HS-27A (cell line): ENCODE results near the gene ZNF341.

ENCODE experiments used
- DNase-seq: peaks from one replicate; pipeline ENCODE4 v3.0.0-alpha.2; 2012; ENCODE audit warnings: low read depth, missing footprints

ZNF341 gene

GRCh38 chr20:33825340-33826269 lies 93.8 kb downstream of the ZNF341 start:
- DNase-seq: no peak

DNA sequence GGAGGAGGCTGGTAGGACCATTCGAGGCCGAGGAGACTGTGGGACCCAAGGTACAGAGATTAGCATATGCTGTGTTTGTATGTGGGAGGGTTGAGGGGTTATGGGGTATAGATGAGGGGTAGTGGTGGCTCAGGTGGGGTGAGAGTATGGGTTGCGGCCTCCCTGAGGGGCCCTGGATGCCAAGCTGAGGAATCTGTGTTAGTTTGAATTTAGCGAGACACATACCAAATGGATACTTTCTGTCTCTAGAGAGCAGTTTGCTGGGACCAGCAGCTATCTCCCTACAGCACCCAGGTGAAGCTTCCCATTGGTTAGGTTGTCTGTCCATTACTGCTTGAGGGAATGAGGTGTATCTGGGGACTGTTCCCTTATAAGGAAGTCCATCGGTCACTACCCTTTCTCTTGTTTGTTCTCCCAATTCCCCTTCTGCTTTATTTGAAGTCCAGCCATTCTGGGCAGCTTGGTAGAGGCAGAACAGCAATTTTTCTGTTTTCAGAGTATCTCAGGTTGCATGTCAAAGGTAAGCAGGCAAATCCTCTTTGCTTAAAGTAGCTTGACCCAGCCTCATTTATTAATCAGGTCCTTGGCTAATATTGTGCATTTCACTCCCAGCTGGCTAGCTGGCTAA lies 94.6 kb downstream of the ZNF341 start:
- DNase-seq: no peak

DNA sequence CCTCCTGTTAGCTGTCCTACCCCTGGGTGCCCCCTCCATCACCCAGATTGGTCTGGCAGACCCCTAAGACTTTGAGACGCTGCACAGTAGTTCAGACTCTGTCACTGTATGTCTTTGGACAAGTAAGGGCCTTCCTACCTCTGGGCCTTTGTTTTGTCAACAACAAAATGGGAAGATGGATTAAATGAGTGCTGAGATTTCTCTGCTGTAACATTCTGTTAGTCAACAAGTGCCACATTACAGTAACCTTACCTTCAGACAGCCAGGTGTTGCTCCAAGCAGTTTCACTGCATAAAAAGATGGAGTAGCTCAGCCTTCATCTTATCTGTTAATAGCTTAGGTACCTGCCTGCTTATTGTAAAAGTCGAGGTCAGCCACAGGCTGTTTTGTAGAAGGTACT lies 95.3 kb downstream of the ZNF341 start:
- no peak for DNase-seq

DNA sequence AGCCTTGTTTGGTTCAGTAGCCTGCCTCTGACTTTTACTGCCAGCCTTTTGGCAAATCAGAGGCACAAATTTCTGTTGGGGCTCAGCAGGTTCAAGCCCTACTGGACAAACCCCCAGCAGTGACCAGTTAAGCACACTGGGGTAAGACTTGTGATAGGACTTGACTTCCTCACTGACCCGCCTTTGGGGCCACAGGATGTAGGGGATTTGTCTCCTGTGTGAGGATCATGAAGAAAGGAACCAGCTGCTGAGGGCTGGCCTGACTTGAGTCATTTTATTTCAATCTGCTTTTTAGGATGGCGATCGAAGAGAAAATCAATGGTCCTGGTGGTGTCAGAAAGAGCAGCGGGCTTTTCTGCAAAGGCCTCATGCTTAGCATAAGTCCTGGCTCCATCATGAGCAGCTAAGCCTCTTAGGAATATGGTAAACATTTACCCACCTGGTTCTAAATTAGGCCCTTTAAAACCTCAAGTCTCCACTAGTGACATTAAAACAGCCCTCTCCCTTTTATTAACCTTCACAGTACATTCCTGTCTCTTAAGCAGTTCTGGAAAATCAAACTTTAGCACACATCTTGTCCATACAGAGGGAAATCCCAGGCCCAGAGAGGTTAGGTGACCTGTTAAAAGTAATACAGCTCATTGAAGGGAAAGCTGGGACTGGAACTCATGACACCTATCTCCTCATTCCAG lies 96.0 kb downstream of the ZNF341 start:
- DNase-seq: no peak

DNA sequence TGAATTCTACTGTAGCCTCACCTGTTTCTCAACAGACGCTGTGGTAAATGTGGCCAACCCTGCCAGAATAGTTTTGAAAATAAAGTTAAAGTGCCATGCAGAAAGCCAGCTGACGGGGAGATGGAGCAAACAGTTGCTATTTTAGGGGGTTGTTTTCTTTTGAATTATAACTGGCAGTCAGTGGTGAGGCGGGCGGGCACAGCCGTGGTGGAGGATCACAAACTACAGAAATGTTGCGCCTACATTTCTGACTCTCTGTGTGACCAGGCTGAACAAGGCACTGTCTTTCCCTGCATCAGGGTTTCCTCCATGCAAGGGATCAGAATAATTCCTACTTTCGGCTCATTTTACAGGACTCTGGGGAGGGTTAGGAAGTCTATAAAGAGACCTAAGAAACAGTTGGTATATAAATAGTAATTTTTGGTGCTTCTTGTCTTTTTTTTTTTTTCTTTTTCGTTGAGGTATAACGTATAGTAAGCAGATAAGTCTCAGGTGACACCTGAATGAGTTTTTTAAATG lies 96.6 kb downstream of the ZNF341 start:
- DNase-seq: no peak

- DNase-seq: no peak
Observed at GRCh38 chr20:33828967-33829560, 97.3 kb downstream of the ZNF341 start.

GRCh38 chr20:33829636-33830035 lies 97.8 kb downstream of the ZNF341 start:
- no peak for DNase-seq

DNA sequence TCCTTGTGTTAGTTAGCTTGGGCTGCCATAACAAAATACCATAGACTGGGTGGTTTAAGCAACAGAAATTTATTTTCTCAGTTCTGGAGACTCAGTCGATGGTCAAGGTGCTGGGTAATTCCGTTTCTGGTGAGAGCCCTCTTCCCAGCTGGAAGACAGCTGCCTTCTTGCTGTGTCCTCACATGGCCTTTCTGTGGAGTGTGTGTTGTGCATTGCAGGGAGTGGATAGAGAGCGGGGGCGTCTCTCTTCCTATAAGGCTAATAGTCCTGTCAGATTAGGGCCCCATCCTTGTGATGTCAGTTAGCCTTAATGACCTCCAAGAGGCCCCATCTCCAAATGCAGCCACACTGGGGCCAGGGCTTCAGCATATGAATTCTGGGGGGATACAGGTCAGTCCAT lies 98.6 kb downstream of the ZNF341 start:
- DNase-seq: no peak

DNA sequence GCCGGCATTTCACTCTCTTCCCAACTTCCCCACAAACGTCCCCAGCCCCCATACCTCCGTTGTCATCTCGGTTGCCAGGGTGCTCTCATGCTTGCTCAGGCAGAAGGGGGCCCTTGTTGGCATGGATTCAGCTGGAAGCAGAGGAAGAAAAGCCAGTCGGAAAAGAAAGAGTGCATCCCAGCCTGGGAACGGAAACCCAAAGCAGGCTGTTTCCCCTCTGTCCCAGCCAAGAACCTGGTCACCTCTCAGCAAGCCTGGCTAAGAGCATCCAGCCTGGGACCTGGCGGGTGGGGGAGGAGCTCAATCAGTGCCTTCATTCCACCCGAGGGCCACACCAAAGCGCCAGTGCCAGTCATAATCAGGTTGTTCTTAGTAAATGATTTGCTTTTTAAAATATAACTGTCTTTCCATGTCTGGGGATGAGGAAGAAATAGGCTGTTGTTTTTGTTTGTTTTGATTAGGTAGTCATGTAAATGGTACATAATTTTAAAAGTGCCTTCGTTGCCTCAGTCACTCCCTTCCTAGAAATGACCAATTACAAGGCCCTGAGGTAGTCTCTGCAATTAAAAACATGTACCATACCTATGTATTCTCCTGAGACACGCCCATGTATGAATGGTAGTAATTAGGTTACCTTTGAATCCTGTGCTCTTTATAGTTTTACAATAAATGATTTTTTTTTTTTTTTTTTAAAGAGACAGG lies 100.5 kb downstream of the ZNF341 start:
- DNase-seq: no peak

DNA sequence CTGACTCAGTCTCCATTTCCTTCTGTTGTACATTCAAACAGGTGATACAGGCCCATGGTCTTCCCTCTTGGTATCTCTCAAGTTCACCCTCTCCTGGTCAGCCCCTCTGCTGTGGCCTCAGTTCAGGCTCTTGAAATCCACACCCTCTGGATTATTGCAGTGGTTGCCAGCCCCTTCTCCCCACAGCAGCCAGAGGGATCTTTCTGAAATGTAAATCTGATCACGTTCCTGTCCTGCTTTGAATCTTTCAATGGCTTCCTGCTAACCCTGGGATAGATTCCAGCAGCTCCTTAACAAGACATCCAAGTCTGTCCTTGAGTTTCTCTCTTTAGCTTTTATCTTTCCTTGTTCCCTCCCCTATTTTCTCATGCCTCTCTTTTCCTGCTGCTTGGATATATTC lies 101.5 kb downstream of the ZNF341 start:
- DNase-seq: no peak

GRCh38 chr20:33835615-33836172 lies 103.9 kb downstream of the ZNF341 start:
- DNase-seq: no peak

DNA sequence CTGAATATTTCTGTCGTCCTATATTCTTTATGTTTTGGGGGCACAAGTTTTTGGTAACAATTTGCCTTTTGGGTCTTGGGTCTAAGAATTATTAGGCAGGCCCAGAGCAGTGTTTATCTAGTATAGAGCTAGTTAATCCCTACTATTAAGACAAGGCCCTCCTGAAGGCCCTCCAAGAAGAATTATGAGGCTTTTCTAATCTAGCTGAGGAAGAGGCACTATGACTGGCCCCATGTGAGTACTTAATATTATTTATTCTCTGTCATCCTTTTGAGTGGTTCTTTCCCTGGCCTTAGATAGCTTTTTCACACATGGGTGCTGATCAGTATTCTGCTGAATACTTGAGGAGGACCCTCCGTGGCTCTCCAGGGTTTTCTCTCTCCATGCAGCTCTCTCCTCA lies 104.5 kb downstream of the ZNF341 start:
- no peak for DNase-seq

GRCh38 chr20:33837096-33837830 lies 105.5 kb downstream of the ZNF341 start:
- no peak for DNase-seq

DNA sequence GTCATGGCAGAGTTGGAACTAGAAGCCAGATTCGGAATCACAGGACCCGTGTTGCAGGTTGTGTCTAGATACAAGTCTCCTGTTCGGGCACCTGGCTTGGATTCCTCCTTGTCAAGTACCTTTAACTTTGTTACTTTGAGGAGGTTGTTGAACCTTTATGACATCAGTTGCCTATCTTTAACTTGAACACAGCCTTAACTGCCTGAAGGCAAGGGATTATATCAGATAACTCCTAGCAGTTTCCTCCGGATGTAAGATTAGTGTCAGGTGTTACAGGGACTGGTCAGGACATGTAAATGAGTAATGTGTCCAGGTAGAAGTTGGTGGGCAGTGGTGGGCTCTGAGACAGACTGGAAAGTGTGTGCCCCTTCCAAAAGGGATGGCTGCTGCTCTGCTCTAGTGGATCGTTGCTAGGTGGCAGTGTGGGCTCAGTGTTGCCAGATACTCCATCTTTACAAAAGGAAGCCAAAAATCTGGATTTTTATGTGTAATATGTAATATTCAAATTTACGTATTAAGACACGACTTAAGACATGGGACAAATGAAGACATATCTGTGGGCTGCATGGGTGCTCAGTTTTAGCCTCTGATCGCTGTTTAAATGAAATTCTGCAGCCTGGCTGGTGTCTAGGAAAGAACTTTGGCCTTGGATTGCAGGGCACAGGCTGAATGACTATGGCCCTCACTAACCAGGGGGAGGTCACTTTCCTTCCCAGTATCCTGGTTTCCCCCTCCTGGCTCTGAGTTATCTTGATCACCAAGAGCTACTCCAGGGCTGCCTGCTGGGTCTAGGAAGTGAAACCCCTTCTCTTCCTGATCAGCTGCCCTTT lies 106.5 kb downstream of the ZNF341 start:
- DNase-seq: no peak

GRCh38 chr20:33839591-33839990 lies 107.8 kb downstream of the ZNF341 start:
- DNase-seq: no peak

- no peak for DNase-seq
Observed at GRCh38 chr20:33840160-33840559, 108.4 kb downstream of the ZNF341 start.

DNA sequence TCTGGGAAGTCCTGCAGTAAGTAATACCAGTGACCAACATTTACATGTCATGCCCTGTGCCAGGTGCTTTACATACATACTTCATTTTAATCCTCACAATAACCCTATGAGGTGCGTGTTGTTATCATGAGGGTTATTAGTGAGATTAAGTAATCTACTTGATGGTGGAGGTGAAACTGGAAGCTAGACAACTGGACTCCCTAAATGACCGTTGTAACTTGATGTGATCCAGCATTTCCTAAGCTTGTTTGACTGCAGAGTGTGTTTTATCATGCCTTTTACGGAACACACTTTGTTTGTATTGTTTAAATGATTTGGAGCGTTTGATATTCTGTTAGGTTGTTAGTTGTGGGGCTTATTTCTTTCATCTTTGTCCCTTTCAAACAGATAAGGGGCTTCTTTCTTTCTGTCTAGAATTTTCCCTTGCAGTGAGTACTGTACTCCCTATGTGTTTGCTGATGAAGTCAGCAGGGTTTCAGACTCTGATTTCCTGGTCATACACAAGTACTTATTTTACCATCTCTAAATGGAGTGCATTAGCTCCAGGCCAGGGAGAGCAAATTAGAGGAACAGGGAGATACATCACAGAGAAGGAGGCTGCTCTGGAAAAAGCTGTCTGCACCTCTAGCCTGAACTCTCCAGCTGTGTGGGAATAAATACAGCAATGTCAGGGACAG lies 109.1 kb downstream of the ZNF341 start:
- DNase-seq: no peak

- DNase-seq: no peak
Observed at GRCh38 chr20:33841436-33841799, 109.6 kb downstream of the ZNF341 start.
